Measurements from ENCODE around the gene CPNE9. TPM values are rescaled to one million over a fixed set of nuclear protein-coding genes. Genes with fewer than 3 reads are reported as not detected.

CPNE9 gene
- total RNA-seq, 1 donor from 2014 or later, result 0.44 TPM

- intact Hi-C loops (cut with DNase I), result no loop called here
- no peaks in the 10 kb centered on the region for H3K9me3 ChIP-seq
- peak overlapping the region; percentile 99 for H3K27ac ChIP-seq
- no peaks in the 10 kb centered on the region for H3K27me3 ChIP-seq (ENCODE audit: low read depth)
- no peak for DNase-seq
- H3K4me1 ChIP-seq, result peaks cover 39% of the 10 kb centered on the region
- no peak for TF ChIP-seq CTCF (IDR thresholded peaks at IDR 0.05)
- H3K36me3 ChIP-seq, result peaks cover 18% of the 10 kb centered on the region
- peak; percentile 67 to 80 for ATAC-seq
- peak overlapping the region; percentile 100 for H3K4me3 ChIP-seq
Measured at GRCh38 chr3:9730657-9731205, 27.1 kb downstream of the CPNE9 start.

GRCh38 chr3:9731206-9732079 is 27.8 kb downstream of the CPNE9 start, which contains the start of gene BRPF1:
TSS of gene BRPF1 (plus strand) at chr3:9731735. CDS start at chr3:9734141, 2,406 bp downstream.
- peaks cover 25% of the 10 kb centered on the region for H3K36me3 ChIP-seq
- peak within 1 kb of the TSS; percentile 99 for H3K27ac ChIP-seq
- H3K27me3 ChIP-seq (ENCODE audit: low read depth), result no peaks in the 10 kb centered on the region
- peak within 1 kb of the TSS; percentile 100 for H3K4me3 ChIP-seq
- TF ChIP-seq CTCF (IDR thresholded peaks at IDR 0.05), result peak; percentile 16
- peaks cover 39% of the 10 kb centered on the region for H3K4me1 ChIP-seq
- intact Hi-C loops (cut with DNase I), result no loop called here
- ATAC-seq, result peak; percentile 98 to 99
- H3K9me3 ChIP-seq, result no peaks in the 10 kb centered on the region
- peak; percentile 100 for DNase-seq

DNA sequence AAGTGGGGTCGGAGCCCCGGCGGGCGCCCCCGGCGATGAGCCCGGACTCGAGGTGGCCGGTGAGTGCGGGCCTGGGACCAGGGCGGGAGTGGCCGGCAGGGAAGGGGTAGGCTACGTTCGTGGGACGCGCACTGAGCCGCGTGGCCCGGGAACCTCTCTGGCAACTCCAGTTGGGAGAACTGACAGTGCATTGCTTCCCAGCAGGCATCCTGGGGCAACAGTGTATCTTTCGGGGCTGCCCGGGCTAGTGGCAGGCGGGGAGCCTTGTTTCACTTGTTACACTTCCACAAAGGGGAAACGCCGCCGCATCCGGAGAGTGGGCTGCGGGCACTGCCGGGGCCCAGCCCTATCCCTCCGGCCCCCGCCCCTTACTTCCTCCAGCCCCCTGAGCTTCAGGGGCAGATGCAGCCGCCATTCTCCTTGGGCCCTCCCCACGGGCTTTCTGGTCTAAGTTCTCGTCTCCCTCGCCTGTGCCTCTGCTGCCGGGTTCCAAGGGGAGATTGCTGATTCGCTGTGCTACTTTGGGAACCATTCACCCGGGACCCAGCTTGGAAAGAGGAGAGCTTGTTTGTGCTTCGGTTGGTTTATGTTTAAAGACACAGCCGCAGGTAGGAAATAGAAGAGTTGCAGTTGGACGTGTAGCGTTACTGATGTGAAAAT is 28.6 kb downstream of the CPNE9 start:
- Histone ChIP-seq H3K36me3 (peaks cover 33% of the 10 kb centered on the region), H3K27ac (peak overlapping the region; percentile 99), H3K27me3 (ENCODE audit: low read depth) (no peaks in the 10 kb centered on the region), H3K4me1 (peaks cover 39% of the 10 kb centered on the region), H3K4me3 (peak overlapping the region; percentile 100), H3K9me3 (no peaks in the 10 kb centered on the region)
- intact Hi-C loops (cut with DNase I), result no loop called here
- no peak for TF ChIP-seq CTCF (IDR thresholded peaks at IDR 0.05)
- ATAC-seq (peak; percentile 5 to 18), DNase-seq (peak; percentile 73)

- Histone ChIP-seq H3K27ac (peak overlapping the region; percentile 99), H3K4me1 (peaks cover 39% of the 10 kb centered on the region), H3K9me3 (no peaks in the 10 kb centered on the region), H3K27me3 (ENCODE audit: low read depth) (no peaks in the 10 kb centered on the region), H3K4me3 (peak overlapping the region; percentile 100), H3K36me3 (peaks cover 38% of the 10 kb centered on the region)
- intact Hi-C loops (cut with DNase I), result no loop called here
- TF ChIP-seq CTCF (IDR thresholded peaks at IDR 0.05), result no peak
- ATAC-seq (no peak), DNase-seq (no peak)
Measured at GRCh38 chr3:9732740-9733115, 29.1 kb downstream of the CPNE9 start.

GRCh38 chr3:9736831-9737230 is 33.2 kb downstream of the CPNE9 start:
- no peak overlapping the region for H3K4me3 ChIP-seq
- peaks cover 32% of the 10 kb centered on the region for H3K4me1 ChIP-seq
- DNase-seq, result no peak
- intact Hi-C loops (cut with DNase I), result no loop called here
- no peak for ATAC-seq
- no peak overlapping the region for H3K27ac ChIP-seq
- no peaks in the 10 kb centered on the region for H3K9me3 ChIP-seq
- no peak for TF ChIP-seq CTCF (IDR thresholded peaks at IDR 0.05)
- no peaks in the 10 kb centered on the region for H3K27me3 ChIP-seq (ENCODE audit: low read depth)
- peaks cover 79% of the 10 kb centered on the region for H3K36me3 ChIP-seq

All from lower lobe of right lung (tissue), 2 donors.